ENCODE data around the gene MCRIP2. TPM values are rescaled to one million over a fixed set of nuclear protein-coding genes. Genes with fewer than 3 reads are reported as not detected.

MCRIP2 gene
- total RNA-seq, 1 experiment from 2014 or later: 69.6 TPM

GRCh38 chr16:673399-673991 is 31.9 kb downstream of the MCRIP2 start:
- Histone ChIP-seq H2AFZ (no peak overlapping the region), H3K27me3 (ENCODE audit: insufficient read depth, low read depth) (no peaks in the 10 kb centered on the region), H4K20me1 (ENCODE audit: insufficient read depth) (no peaks in the 10 kb centered on the region; the same call in 1 of the 2 replicates), H3K27ac (no peak overlapping the region), H3K9me2 (ENCODE audit: insufficient read depth) (no peaks in the 10 kb centered on the region), H3K4me3 (no peak overlapping the region), H3K4me2 (no peak overlapping the region), H3K9me3 (ENCODE audit: insufficient read depth, low read depth) (no peaks in the 10 kb centered on the region), H3K36me3 (ENCODE audit: low read depth) (no peaks in the 10 kb centered on the region), H3K4me1 (replicated peaks; ENCODE audit: insufficient read depth) (peaks cover 5% of the 10 kb centered on the region; the same call in 1 of the 2 replicates), H3K79me2 (ENCODE audit: low read depth) (peaks cover 16% of the 10 kb centered on the region), H3F3A (ENCODE audit: insufficient read depth, low read depth) (peaks cover 10% of the 10 kb centered on the region; the same call in 1 of the 2 replicates)
- intact Hi-C loops (cut with micrococcal nuclease; ENCODE audit: unreplicated experiment): no loop called here
- no TSS peak for BruUV-seq (replicated peaks)
- ChIA-PET POLR2A (ENCODE audit: unreplicated experiment) (interaction anchor here (0.6 kb wide), 1 partner anchor 86 kb away, joined by 3 read pairs; no protein-coding TSS in a partner anchor), CTCF (no interaction called here)
- DNase-seq: no peak
- no peak for TF ChIP-seq EZH2 (IDR thresholded peaks at IDR 0.05; ENCODE audit: low read depth)

- no peak overlapping the region for H3K27ac ChIP-seq
- TF ChIP-seq CTCF (conservative IDR thresholded peaks at IDR 0.05): no peak
- TF ChIP-seq EZH2 (IDR thresholded peaks at IDR 0.05; ENCODE audit: low read depth): no peak
- intact Hi-C loops (cut with micrococcal nuclease; ENCODE audit: unreplicated experiment): no loop called here
- peaks cover 13% of the 10 kb centered on the region; the same call in 1 of the 2 replicates for H3F3A ChIP-seq (ENCODE audit: insufficient read depth, low read depth)
- no TSS peak for BruUV-seq (replicated peaks)
- H3K36me3 ChIP-seq (ENCODE audit: low read depth): no peaks in the 10 kb centered on the region
- no peak overlapping the region for H3K4me2 ChIP-seq
- CTCF ChIA-PET: no interaction called here
- no peaks in the 10 kb centered on the region for H3K27me3 ChIP-seq (ENCODE audit: insufficient read depth, low read depth)
- no peak overlapping the region for H3K4me3 ChIP-seq
- no peak for DNase-seq
- no peaks in the 10 kb centered on the region; the same call in 1 of the 2 replicates for H4K20me1 ChIP-seq (ENCODE audit: insufficient read depth)
- H3K9me2 ChIP-seq (ENCODE audit: insufficient read depth): no peaks in the 10 kb centered on the region
- H3K79me2 ChIP-seq (ENCODE audit: low read depth): peaks cover 7% of the 10 kb centered on the region; the same call in 1 of the 2 replicates
- no peak overlapping the region for H2AFZ ChIP-seq
- POLR2A ChIA-PET (ENCODE audit: unreplicated experiment): no interaction called here
- no peaks in the 10 kb centered on the region for H3K9me3 ChIP-seq (ENCODE audit: insufficient read depth, low read depth)
- peaks cover under 1% of the 10 kb centered on the region; the same call in 1 of the 2 replicates for H3K4me1 ChIP-seq (replicated peaks; ENCODE audit: insufficient read depth)
Measured at GRCh38 chr16:674214-674881, 32.7 kb downstream of the MCRIP2 start.

GRCh38 chr16:674968-675883 is 33.6 kb downstream of the MCRIP2 start, which contains the start of gene RHBDL1:
Gene RHBDL1 (plus strand): TSS chr16:675671. CDS start chr16:675791, 120 bp downstream.
- peaks cover 15% of the 10 kb centered on the region; the same call in 1 of the 2 replicates for H3F3A ChIP-seq (ENCODE audit: insufficient read depth, low read depth)
- ChIA-PET CTCF (interaction anchor here (1.1 kb wide), 1 partner anchor 15 kb away, joined by 4 read pairs; no protein-coding TSS in a partner anchor), POLR2A (ENCODE audit: unreplicated experiment) (no interaction called here)
- H3K4me3 ChIP-seq: no peak within 1 kb of the TSS
- no peaks in the 10 kb centered on the region for H3K79me2 ChIP-seq (ENCODE audit: low read depth)
- DNase-seq: no peak
- no TSS peak for BruUV-seq (replicated peaks)
- no peak within 1 kb of the TSS for H3K27ac ChIP-seq
- no peaks in the 10 kb centered on the region; the same call in 1 of the 2 replicates for H4K20me1 ChIP-seq (ENCODE audit: insufficient read depth)
- intact Hi-C loops (cut with micrococcal nuclease; ENCODE audit: unreplicated experiment): no loop called here
- TF ChIP-seq CTCF (conservative IDR thresholded peaks at IDR 0.05) (no peak), EZH2 (IDR thresholded peaks at IDR 0.05; ENCODE audit: low read depth) (no peak)
- H3K36me3 ChIP-seq (ENCODE audit: low read depth): no peaks in the 10 kb centered on the region
- no peaks in the 10 kb centered on the region for H3K27me3 ChIP-seq (ENCODE audit: insufficient read depth, low read depth)
- H3K4me2 ChIP-seq: no peak within 1 kb of the TSS
- no peaks in the 10 kb centered on the region for H3K9me3 ChIP-seq (ENCODE audit: insufficient read depth, low read depth)
- no peaks in the 10 kb centered on the region for H3K9me2 ChIP-seq (ENCODE audit: insufficient read depth)
- no peak within 1 kb of the TSS for H2AFZ ChIP-seq
- H3K4me1 ChIP-seq (replicated peaks; ENCODE audit: insufficient read depth): no peaks in the 10 kb centered on the region
